ENCODE data around the gene PPP1CA.

PPP1CA gene

GRCh38 chr11:67379061-67380058, 22.3 kb downstream of the PPP1CA start:
- DNase-seq = no peak

DNA sequence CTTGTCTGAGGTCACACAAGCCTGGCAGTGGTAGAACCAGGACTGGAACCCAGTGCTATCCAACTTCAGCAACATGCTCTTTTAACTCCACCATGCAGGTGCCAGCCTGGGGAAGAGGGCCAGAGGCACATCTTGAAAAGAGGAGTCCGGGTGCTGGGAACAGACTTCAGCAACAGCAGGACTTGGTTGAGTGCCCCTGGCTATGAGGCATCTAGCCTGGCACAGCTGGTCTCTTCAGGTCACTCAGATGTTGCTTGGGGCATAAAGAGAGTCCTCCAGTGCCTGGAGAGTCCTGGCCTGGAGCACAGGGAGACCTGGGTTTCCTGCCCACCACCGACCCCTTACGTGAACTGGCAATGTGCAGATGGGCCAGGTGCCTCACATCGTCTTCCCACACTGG, 23.1 kb downstream of the PPP1CA start:
- no peak for DNase-seq

GRCh38 chr11:67376873-67377808, 24.5 kb downstream of the PPP1CA start:
- DNase-seq = no peak

GRCh38 chr11:67376063-67376820, 25.4 kb downstream of the PPP1CA start:
- DNase-seq = no peak

- DNase-seq = no peak
Observed at GRCh38 chr11:67375320-67376055, 26.2 kb downstream of the PPP1CA start.

DNA sequence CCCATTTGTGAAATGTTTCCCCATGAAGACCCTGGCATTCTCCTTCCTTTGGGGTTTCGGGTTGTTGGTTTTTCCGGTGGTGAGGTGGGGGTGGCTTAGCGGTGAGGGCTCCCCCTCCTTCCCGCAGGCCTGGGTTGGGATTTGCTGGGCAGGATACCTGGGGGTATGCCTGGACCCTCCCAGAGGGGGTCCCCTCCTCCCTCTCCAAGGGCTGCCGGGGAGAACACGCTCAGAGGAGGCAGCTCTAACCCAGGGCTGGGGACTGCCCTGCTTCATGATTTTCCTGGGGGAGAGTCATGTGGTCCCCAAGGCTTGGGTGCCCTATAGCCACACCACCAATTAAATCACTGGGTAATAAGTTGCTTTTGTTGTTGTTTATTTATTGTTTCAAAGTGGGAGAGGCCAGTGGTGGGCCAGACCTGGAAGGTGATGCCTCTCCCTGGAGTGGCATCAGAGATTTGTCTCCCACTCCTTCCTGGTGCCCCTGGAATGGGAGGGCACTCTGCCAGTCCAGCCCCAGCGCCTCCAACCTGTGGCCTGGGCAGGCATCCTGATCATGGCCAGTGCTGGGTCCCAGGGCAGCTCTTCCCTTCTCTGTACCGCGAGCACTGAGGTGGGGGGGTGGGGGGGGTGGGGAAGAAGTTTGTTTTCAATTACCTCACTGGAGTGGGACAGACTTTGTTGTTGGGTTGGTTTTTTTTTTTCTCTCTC, 26.9 kb downstream of the PPP1CA start:
- DNase-seq = no peak

GRCh38 chr11:67373648-67374570, 27.7 kb downstream of the PPP1CA start:
- peak; percentile 54 to 77 for DNase-seq

DNA sequence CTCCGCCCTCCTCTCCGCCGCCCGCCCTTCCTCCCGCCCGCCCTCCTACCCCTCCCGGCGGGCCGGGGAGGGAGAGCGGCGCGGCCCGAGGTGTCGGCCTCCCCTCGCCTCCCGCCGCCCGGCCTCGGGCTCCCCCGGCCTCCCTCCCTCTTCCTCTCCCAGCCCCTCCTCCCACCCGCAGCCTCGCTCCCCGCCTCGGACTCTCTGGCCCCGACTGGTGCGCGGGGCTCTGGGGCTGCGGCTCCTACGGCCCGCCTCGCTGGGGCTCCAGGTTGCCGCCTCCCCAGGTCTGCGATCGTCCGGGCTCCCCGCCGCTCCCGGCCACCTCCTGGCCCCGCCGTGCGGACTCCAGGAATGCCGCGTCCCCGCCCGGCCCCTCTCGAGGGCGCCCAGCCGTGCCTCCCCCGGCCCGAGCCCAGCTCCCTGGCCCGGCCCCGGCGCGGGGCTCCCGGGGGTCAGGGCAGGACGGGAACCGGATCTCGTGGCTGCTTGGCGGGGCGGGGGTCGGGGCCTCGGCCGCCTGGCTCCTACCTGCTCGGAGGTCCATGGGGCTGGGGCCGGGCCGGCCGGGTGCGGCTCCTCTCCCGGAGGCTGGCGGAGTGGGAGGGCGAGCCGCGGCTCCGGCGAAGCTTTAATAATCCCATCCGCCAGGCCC, 28.5 kb downstream of the PPP1CA start, which contains the start of gene CLCF1:
Gene CLCF1, minus strand, starts transcription at position 606 of the 655 bp plus-strand sequence. Its CDS starts 59 bp downstream, at position 547.
- no peak for DNase-seq

DNA sequence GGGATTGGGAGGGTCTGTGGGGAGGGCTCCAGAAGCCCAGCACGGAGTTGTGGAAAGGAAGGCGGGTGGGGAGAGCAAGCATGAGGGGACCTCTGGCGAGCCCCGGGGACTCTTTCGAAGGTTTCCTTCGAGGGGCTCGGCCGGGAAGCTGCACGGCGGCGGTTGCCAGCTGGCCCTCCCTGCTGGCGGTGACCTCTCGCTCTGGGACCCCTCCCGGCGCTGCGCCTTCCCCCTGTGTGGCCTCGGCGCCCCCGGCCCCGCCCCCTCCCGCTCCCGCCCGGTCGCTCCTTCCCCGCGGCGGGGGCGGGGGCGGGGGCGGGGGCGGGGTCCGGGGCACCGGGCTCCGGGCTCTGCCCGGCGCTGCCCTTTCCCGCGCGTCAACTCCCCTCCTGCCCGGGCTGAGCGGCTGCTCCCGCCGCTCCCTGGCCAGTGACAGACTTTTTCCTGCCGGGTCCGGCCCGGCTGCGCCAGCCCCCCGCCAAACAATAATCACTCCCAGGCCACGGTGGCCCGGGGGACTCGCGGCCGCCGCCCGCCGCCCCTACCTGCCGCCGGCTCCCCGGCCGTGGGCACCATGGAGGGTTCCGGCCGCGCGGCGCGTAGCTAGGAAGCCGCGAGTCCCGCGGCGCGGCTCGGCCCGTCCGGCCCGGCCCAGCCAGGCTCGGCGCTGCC, 29.2 kb downstream of the PPP1CA start:
- DNase-seq = no peak

GRCh38 chr11:67371911-67372320, 29.7 kb downstream of the PPP1CA start:
- no peak for DNase-seq

DNA sequence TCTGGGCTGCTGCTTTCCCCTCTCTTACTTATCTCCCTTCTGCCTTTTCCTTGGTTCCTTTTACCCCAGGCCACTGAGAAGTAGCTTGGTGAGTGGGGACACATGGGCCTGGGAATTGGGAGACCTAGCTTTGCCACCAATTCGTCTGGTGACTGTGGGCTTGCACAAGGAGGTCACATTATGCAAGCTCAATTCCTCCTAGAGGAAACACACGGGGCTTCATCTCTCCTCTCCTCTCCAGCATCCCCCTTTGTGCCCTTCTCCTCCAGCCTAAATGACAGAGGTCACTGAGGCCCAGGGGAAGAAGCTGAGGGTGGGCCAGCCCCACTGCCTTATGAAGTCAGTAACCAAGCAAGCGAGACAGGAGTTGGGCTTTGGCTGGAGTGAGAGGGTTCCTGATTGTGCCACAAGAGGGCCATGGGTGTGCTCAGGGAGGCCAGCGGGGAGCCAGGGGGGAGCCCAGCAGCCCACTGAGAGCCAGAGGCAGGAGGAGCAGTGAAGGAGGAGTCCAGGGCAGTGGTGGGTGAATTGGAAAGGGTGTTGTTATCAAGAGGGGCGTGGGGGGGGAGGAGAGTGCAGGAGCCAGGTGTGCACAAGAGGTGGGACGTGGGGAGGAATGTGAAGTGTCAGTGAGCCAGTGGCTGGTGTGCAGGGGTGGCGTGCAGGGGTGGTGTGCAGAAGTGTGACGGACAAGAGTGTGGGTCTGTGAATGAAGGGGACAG, 30.3 kb downstream of the PPP1CA start:
- DNase-seq = no peak

DNA sequence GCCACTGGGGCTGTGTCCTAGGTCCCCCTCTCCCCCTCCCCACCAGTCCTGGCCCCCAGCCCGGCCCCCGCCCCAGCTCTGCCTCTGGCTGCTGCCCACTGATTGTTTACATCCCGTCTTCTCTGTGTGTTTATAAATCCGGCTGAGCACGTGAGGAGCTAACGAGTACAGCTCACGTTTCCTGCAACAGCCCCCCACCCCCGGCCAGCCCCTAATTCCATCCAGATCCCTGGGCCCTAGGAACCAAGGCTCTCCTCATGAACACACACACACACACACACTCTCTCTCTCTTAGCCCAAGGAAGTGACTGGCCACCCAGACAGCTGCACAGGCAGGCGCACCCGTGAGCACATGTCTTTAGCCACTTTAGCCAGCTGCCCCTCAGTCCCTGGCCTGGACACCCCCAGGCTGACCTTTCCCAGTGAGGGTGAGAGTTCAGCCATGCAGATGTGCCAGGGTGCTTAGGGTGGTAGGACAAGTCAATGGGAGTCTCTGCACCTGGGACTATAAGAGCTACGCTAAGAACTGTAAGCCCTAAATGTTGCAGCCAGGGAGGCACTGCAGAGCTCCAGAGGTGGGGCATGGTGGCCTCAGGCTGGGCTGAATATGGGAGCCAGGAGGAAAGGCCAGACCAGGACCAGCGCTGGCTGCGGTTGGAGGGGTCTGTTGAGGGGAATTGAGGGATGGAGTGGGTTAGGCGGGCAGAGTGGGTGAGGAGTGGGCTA, 31.1 kb downstream of the PPP1CA start:
- DNase-seq = no peak

GRCh38 chr11:67369801-67370284, 31.8 kb downstream of the PPP1CA start:
- no peak for DNase-seq

- no peak for DNase-seq
Observed at GRCh38 chr11:67369275-67369674, 32.4 kb downstream of the PPP1CA start.

- no peak for DNase-seq
Observed at GRCh38 chr11:67368621-67369020, 33.0 kb downstream of the PPP1CA start.

DNA sequence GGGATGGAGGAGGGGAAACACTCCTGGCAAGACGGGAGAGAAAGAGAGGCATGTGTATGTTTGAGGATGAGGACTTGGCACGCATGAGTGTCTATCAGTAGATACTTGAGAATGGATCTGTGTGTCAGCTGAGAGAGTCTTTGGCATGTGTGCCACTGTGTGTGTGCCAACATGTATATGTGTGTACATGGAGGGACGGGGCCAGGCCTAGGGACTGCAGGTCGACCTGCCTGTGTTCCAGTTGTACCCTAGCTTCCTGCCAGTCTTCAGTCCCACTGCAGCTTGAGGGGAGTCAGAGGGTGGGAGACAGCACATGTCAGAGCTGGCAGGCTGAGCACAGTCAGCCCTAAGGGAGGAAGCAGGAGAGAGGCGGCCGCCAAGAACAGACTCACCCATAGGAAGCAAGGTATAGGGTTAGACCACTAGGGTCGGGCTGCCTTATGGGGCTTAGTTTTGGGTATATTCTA, 33.9 kb downstream of the PPP1CA start:
- DNase-seq = no peak
